Fibroblast of skin of right quadriceps (primary cell): ENCODE data around the gene ARGLU1.

Experiments
- DNase-seq: peaks from one replicate; pipeline ENCODE4 v3.0.0-alpha.2; 2013

The ARGLU1 gene

DNA sequence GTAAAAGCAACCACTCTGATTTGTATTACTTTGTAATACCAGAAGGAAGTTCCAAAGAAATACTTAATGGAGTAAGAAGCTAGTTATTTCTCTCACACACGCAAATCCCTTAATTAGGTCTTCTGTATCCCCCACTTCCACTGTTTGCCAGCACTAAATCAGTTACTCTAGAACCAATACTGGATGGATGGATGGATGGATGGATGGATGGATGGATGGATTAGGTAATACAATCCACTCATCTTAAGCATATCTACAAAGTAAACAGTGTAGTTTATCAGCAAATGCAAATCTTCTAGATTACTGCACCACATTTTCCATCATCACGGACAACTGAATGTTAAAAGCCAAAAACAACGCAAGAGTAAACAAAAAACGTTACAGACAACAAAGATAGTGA is 27.3 kb downstream of the ARGLU1 start:
- no peak for DNase-seq

DNA sequence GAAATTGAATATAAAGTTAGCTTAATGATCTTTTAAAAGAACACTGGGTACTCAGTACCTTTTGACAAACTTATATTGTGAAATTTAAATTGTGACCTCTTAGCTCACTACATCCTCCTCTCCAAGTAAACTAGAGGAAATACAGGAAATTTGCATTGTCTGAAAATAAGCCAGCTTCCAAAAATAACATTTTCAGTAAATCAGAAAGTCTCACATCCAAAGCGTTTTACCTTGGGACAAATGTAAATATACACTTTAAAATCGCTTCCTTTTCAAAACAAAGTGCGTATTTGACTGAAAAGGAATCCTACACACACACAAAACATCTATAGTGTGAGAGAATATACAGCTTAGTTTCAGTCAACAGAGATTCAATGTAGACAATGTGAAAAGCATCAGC is 30.4 kb downstream of the ARGLU1 start:
- no peak for DNase-seq

DNA sequence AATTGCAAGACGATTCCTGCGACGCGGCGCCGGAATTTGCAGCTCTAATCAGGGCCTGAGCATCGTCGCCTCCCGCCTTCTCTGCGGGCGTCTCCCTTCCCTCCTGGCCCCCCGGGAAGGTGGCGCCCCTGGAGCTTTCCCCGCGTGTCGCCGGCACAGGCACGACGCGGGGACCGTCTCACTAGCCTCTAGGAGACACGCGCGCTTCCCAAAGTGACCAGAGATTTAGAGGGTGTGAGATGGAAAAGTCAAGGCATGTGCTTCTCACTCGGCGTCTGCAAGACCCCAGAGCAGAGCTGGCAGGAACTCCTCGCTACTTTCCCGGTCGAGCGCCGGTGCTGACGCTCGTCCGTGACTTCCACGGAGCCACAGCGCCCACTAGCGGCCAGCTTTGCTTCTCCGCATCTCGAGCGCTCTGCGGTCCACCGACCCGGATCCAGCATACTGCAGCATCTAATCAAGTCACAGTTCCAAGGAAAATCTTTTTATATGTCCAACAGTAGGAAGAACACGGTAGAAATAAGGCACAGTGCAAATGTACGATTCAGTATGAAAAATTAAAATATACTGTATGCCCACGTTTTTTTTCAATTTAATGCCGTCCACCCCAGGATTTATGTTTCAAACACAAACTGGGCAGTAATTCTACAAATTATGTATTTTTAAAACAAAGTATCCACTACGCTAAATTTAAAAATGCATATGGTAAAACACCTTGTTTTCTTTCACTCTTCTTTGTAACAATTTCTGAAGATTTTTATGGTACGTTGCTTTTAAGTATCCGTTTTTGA is 31.5 kb downstream of the ARGLU1 start:
- DNase-seq = peak; percentile 84

DNA sequence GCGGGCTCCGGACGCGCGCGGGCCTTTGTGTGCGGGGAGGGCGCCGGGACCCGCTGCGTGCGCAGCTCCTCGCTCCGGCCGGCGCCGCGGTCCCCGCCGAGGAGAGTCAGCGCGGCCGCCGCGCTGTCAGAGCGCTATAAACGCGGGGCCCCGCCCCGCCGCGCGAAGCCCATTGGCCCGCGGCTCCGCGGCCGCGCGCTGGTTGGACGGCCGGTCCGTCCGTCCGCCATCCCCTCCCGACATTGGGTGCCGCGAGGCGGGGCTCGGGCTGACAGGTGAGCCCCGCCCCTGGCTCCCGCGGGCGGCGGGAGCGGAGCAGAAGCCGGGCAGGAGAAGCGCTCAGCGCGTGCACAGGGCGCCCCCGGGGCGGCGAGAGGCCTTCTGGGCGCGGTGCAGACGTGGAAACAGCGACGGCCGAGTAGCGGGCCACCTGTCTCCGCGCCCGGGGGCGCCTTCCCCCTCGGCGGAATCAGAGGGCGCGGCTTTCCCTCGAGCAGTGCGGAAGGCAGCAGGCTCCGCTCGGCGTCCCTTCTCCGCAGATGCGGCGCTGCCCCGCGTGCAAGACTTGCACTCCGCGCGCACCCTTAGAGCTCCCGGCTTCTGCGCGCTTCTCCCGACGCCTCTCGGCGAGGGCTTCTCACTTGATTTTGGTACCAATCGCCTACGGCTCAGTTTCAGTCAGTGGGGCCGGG is 32.2 kb downstream of the ARGLU1 start, which contains the start of gene EFNB2:
TSS of gene EFNB2 (minus strand) at position 111 of the 692 bp plus-strand sequence. CDS start 698 bp downstream, outside the sequence.
- DNase-seq = peak; percentile 94

DNA sequence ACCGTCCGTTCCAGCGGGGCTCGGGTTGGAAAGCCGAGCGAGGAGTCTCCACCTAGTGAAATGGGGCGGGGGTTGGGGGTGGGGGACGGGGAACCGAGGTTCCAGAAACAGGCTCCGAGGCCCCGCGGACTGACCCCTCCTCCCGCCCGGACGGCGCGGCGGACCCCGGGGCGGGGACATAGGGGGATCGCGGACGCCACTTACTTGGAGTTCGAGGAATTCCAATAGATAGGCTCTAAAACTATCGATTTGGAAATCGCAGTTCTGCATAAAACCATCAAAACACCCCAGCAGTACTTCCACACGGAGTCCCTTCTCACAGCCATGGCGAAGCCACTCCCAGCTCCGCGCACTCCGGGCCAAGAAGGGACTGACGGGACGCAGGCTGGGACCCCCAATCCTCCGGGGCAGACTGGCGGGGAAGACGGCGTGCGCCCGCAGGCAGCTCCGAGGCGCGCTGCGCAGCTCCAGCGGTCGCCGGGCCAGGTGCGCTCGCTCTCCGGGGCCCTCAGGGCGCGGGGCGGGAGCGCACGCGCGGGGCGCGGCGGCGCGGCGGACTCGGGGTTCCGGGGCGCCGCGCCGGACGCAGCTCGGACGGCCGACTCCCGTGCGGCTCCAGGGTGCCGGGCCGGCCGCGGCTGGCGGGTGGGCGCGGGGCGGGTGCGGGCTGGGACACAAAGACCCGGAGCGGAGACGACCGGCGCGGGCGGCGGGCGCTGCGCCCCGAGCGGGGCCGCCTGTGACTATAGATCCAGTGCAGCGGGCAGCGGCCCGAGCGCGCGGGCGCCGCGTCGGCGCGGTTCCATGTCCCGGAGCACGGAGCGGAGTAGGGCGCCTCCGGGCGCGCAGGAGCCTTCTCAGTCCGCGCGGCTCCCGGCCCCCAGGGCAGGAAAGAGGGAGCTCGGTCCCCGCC is 33.0 kb downstream of the ARGLU1 start:
- DNase-seq = no peak

DNA sequence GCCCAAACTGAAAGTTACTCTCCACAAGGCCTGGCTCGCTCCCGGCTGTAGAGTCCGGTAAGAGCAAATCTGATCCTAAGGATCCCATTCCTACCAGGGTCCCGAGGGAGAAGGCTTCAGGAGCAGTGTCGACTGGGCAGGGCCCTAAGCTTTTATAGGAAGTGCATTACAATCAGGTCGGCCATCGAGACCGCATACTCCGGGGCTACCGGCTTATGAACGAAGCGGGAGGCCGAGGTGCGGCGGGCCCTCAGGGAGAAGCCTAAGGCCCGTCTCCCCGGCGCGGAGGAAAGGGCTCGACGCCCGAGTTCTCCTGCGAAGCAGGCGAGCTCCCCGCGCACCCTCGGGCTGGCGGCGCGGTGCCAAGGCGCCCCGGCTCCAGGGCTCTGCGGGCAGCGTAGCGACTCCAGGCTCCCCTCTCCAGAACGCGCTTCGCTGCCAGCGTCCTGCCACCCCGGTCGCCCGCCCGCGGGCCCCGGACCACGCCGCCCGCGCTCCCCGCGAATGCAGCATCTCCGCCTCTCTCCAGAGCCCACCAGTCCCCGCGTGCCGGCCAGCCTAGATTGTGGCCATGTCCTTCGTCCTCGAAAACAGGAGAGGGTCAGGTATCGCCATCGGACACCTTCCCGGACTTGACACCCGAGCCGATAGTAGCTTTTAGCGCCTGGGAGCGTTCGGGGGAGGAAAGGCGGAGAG is 33.8 kb downstream of the ARGLU1 start:
- peak; percentile 73 for DNase-seq

DNA sequence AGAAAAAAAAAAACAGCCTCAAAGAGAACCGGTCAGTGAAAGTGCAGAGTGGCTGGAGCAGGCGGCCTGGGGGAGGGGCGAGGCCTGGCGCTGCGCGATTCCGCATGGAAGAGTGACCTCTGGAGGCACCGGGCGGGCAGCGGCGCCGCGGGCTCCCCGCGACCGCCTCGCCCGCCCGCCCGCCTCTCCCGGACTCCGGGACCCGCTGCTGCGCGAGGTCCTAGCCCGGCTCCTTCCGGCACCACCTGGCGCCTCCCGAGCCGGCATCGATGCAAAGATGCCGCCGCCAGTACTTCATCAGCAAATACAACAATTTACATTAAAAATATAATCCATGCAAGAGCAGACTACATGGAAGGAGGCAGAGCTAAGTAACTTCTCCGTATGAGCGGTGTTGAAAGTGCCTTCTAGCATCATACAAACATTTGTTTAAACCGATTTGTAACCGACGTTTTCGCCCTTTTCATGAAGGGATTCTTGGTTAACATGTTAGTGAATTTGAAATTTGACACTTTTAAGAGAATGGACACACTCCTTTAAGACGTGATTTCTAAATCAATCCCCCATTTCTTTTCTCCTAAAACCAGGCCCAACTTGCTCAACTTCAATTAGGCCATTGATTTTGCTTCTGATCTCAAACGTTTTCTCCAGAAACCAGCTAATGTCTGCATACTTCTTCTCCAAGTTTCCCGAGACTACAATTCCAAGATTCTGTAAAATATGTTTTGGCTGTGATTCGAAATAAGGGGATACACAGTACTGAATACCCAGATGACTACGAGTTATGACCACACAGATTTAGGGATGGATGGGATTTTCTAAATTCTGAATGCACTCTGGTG is 34.6 kb downstream of the ARGLU1 start:
- DNase-seq = peak; percentile 78

DNA sequence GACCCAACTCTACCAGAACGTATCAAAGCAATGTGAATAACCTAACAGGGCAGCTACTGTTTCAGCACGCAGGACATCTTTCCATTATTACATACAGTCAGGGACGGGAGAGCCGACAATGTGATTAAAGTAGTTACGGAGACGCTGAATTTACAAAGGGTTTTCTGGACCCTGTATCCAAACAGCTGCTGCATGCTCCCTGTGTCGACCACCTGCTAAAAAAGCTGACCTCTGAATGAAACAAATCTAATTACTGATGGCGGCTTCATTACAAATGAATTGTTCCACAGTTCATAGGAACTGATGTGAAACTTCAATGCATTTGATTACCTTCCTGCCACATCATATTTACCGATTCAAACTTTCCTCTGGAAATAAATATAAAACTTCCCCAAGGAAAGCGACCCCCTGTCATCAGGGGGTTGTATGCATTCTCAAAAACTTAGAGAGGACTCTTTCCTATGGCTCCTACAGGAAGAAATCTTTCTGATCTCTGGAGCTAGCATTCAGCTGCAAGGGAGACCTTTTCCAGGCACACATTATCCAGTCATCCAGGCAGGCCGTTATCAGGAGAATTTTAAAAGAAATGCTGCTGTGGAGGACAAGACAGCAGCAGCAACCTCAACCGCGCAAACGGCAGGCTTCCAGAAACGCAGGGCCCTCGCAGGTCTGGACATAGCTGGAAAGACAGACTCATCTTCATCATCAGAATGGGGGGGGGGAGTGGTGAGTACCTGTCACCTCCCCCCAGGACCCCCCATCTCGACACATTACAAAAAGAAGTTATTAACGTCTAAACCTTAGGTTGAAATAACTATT is 35.6 kb downstream of the ARGLU1 start:
- no peak for DNase-seq

DNA sequence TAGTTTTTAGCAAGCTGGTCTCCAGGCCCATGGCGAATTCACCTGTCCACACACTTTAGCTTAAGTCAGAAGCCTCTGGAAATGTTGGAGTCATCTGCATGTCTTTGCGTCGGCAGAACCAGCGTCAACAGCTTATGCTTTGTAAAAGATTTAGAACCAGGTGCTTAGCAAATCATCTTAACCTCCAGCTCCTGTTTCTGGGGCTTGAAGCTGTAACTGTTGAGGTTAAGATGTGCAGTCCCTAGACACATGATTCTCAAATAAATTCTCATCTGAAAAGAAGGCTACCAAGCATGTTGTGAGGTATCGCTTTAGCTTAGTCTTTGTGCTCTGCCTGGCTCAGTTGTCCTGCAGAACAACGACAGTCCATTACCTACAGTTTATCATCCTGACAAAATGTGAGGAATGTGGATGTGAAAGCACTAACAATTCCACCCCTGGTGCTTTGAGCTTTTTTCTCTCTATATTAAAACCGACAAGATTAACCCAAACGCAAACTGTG is 36.9 kb downstream of the ARGLU1 start:
- DNase-seq = no peak

DNA sequence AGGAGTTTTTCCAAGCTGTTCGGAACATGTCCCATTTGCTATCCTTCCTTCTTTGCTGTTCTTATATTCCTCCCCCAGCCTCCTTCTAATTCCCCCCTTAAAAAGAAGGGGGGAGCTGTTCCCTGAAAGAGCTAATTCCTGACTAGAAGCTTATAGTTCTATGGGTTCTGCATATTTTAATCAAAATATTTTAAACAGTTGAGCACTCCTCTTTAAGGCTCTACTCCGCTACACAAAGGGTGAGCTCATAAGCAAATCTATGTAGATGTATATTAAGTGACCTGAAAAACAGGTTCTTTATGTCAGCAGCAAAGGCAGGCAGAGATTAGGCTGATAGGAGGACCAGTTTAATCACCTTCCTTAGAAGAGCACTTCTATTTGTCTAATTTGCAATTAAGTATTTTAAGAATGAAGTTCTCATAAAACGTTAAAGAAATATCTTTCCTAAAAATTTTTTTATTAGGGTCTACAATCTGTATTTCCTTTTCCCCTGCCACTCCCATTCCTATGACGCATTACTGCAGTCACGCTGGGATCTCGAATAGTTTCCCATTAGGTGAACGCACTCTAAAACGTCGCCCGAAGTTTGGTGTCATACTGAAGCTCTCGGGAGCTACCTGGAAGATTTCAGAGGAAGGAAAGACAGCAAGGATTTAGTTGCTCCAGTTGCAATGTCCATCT is 37.6 kb downstream of the ARGLU1 start:
- DNase-seq = no peak

DNA sequence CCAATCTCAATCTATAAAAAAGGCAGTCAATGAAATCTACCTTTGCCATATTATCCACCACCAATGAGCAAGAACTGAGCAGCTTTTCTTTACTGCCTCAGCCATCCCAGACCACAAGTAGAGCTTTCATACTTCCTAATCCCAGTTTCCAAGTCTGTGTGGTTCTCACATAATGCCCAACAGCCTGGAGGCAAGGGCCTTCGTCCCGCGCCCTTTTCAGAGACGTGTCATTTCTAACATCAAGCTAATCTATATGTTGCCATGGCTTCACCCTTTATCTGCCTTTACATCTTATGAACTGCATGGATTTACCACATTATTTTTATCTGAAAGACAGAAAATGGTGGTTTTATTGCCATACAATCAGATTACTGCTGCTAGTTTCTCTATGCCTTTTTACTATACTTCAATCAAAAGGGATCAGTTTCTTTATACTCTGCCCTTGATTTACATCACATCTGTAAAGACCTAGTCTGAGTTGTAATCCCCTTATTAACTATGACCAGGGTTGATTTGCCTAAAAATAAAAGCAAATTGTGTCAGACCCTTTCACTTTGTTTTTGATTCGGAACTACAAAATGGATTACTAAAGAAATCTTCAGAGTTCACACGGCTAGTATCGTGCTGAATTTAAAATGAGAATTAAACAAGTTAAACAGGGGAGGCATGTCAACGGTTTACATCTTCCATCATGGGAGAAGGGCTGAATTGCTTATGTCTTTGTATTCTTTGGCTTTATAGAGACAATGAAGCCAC is 38.3 kb downstream of the ARGLU1 start:
- DNase-seq = no peak

DNA sequence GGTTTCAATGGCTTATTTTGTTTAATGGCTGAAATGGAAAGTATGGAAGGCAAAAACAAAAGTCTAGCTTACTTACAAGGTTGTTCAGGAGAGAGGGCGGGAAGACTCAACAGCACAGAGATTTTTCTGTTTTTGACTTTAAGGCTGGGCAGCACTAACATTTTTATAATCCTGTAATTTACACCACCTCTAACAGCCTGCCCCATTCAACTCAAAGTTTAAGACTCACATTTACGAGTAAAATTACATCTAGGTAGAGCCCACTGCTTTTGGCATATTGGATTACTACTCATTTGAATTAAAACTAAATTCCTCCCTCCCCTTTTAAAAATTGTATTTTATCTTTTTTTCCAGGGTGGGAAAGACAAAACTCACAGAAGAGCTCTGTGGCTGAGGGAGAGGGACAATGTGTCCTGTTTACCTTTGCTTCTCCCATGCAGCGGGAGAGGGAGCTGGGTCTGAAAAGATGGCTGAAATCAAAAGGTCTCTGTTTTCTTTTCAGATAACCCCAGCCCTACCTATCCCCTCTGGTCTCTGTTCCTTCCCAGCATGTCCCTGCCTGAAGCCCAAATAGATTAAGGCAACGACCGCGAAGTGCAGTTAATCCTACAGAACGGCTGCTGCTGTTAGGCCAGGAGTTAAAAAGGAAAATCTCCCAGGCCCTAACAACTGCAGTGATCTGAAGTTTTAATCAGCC is 39.1 kb downstream of the ARGLU1 start:
- DNase-seq = no peak

DNA sequence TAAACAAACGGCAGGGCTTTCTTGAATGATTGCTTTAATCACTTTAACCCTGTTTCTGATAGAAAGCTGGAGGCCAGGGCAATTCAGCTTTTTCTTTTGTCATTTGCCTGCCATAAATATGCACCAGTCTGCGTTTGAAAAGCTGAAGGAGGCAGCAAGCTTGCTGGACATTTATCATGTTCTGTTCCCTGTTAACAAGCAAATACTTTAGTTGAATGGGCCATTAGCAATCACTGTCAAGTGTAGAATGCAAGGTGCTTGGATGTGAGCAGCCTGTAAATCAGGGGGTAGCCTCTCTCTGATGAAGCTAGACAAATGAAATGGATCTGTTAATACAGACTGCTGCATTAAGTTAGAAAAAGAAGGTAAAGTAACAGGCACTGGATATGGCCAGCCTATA is 40.1 kb downstream of the ARGLU1 start:
- no peak for DNase-seq

DNA sequence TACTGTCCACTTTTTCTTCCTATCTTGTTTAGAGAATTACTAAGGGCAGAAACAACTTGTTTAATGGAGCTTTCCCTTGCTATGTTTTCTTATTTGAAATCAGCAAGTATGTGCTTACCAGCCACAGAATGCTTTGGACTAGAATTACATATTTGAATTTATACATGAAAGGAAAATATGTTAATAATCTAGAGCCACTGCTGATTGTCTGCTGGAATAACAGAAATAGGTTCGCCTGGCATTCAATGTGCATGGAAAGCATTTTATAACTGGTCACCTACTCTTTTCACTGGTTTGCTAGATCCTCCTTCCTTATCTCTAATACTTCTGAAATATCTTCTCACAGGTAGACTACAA is 40.5 kb downstream of the ARGLU1 start:
- no peak for DNase-seq

DNA sequence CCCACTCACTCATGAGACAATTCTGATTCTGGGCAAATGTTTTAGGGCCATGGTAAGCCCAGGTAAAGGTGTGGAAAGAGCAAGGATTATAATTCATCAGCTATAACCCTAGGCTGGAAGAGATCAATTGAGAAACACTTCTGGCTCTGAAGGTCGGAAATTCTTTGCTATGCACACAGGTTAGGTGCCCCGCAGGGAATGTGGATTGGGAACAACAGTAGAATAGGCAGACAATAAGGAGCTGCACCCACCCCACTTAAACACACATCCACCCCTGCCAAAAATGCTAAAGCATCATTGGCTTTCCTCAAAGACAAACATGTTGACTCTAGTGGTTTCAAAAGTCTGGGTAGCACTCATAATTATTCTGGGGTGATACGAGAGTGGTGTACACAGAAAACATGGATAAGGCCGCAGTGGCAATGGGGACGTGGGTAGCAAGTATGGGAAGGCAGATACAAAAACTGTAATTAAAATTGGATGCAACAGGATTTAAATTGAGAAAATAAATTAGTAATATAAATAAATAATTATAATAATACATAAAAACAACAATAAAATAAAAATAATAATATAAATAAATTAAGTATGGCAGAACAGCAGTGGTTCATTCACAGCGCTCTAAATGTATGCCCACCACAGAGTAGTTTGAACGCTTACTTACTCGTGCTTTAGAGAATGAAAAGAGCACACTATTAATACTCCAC is 41.0 kb downstream of the ARGLU1 start:
- no peak for DNase-seq

DNA sequence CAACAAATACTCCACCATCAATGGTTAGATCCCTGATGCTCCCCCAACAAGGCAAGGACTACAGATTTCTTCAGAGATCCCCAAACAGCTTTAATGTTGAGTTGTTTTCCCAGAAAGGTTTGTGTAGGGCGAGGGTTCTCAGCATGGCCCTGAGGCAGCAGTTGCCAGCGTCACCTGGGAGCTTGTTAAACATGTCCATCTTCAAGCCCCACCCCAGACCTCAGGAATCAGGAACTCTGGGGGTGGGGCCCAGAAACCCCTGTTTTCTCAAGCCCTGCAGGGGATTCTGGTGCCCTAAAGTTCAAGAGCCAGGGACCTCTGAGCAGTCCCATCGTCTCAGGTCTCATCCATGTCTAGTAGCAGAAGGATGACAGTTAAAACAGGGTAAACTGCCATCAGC is 42.1 kb downstream of the ARGLU1 start:
- DNase-seq = no peak

DNA sequence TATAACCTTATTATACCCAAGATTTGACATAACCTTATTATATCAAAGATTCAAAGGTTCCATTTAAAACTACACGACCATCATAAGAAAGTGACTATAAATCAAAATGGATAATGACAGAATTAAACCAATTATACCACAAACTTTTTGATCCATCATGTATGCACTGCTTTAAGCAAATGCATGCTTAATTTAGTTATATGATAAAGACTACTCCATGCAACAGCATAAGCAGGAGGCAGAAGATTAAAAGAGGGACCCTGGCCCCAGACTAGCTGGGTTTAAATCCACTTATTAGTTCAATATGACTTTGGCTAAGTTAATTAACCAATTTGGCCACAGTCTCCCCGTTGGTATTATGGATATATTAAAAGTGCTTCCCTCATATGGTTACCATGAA is 43.8 kb downstream of the ARGLU1 start:
- DNase-seq = no peak

DNA sequence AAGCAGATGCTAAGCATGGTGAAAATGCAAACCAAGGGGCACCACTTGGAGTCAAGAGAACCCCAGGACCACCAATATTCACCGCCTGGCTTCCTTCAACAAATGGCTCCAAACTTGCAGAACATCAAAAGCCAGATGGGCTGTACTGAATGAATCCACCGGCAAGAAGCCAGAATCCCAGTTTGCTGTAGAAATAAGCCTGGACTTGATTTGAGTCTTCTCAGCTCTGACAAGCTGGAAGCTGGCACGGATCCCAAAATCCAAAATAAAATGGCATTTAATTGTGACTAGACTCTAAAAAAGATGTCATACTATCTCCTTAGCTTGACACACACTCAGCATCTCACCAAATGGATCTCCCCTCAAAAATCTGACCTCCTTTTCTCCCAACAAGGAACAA is 44.4 kb downstream of the ARGLU1 start:
- peak; percentile 70 for DNase-seq
